Cardiac muscle cell (in vitro differentiated cells and primary cell): ENCODE data around the gene DAB1. TPM values are rescaled to one million over a fixed set of nuclear protein-coding genes. Genes with fewer than 3 reads are reported as not detected.
A peak's percentile ranks its signal among the peaks of the same experiment; 100 is the strongest.

Experiments used
- DNase-seq, 2 donors: peaks; one replicate each; pipeline versions ENCODE4 v3.0.0 to v3.0.0-alpha.2; 2010 to 2017; ENCODE audit warnings: low read depth in 1 of 2, low spot score in 1 of 2
- H3K27ac ChIP-seq: fragments of 200-600 bp; sonication (generic); 2 replicates; pipeline ENCODE4 v1.5.1; 2016
- H3K27me3 ChIP-seq: fragments of 200-600 bp; sonication (generic); 2 replicates; pipeline ENCODE4 v1.6.0; 2016; ENCODE audit warnings: control low read depth
- H3K36me3 ChIP-seq: fragments of 200-600 bp; sonication (generic); 2 replicates; pipeline ENCODE4 v1.5.1; 2016; ENCODE audit warnings: control low read depth
- H3K4me1 ChIP-seq: fragments of 200-600 bp; sonication (generic); 2 replicates; pipeline ENCODE4 v1.8.1; 2017; ENCODE audit warnings: low read depth, mild to moderate bottlenecking, mixed run types
- H3K4me3 ChIP-seq: fragments of 200-600 bp; sonication (generic); 2 replicates; pipeline ENCODE4 v1.5.1; 2016; ENCODE audit warnings: mild to moderate bottlenecking
- H3K9me3 ChIP-seq: fragments of 200-600 bp; sonication (generic); 2 replicates; pipeline ENCODE4 v1.5.1; 2017; ENCODE audit warnings: low read depth, mild to moderate bottlenecking, control low read depth
- CTCF ChIP-seq: IDR thresholded peaks from 2 replicates; pipeline ENCODE4 v1.5.1; 2012; ENCODE audit warnings: low read depth, mild to moderate bottlenecking, low read length
- polyA plus RNA-seq: library from polyadenylated mRNA; unstranded; fragments of >200 nt; fragmentation: Nextera tagmentation; extraction: Ambion mirVana; gene quantifications from 2 replicates; pipeline ENCODE4 v1.2.1, GENCODE V29; 2016
- total RNA-seq: library from RNA; depleted of rRNA; stranded (reverse); fragments of >200 nt; gene quantifications from 2 replicates; pipeline ENCODE4 v1.2.3, GENCODE V29; 2016

DAB1 gene
- total and polyA plus RNA-seq, 2 experiments from 2014 or later, result 24.1 to 26.6 TPM

DNA sequence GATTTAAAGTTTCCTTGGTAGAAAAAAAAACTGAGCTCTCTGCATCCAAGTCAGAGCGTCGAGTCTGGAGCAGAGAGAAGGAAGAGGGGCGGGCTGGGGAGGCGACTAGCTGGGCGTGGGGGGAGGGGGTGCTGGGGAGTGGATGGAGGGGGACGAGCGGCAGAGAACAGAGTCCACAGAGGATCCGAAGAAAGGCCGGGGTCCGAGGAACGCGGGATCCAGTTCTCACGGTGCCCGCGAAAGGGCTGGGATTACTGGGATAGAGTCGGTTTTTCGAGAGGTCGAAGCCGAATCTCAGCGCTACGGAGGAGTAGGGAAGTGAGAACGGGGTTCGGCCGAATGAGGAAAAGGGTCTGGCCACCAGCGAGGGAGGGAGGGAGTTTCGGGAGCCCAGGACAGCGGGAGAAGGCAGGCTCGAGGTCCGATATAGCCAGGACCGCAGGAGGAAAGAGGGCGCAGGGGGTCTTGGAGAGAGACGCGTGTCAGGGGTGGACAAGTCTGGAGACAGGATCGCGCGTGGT, 665 bp downstream of the DAB1 start:
- Histone ChIP-seq H3K4me1 (no peaks in the 10 kb centered on the region), H3K36me3 (no peaks in the 10 kb centered on the region), H3K4me3 (peak overlapping the region; percentile 68), H3K9me3 (no peaks in the 10 kb centered on the region), H3K27ac (peak overlapping the region; percentile 59), H3K27me3 (no peaks in the 10 kb centered on the region)
- peak; percentile 5 to 59 for DNase-seq
- no peak for TF ChIP-seq CTCF

DNA sequence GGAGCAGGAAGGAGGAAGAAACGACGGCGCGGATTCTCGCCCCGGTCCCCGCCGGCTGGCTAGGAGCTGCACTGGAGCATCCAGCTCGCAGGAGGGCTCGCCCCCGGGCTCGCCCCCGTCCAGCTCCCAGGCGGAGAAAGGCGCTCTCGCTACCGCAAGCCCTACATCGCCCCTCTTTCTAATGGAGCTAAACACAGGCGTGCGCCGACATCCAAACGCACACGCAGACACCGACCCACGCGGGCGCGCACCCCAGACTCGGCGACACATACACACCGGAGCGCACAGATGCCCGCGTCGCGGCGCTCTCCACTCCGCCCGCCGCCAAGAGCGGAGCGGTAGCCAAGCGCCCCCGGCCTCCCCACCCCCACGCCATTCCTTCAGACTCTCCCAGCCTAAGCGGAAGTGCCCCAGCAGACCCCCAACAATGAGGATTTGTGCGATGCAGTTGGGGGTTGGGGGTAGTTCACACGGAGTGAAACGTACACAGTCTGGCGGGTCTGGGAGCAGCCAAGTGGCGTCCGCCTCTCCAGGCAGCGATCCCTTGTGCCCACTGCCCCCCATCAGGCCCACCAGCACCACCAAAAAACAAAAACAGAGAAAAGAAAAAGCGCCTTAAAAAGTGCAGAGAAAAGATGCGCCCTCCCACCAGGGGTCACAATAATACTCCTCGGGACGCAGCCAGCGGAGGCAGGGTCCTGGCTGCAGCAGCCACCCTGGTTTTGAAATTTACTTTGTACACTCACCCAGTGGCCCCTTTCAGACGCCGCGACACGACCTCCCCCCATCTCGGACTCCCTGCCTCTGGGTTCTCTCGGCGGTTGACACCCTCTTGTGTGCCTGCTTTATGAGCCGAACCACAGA, 1.4 kb downstream of the DAB1 start:
- peak overlapping the region; percentile 59 for H3K27ac ChIP-seq
- peak; percentile 23 for TF ChIP-seq CTCF
- no peaks in the 10 kb centered on the region for H3K36me3 ChIP-seq
- DNase-seq, result peak; percentile 26 to 77
- no peaks in the 10 kb centered on the region for H3K27me3 ChIP-seq
- peak overlapping the region; percentile 68 for H3K4me3 ChIP-seq
- no peaks in the 10 kb centered on the region for H3K4me1 ChIP-seq
- H3K9me3 ChIP-seq, result no peaks in the 10 kb centered on the region

DNA sequence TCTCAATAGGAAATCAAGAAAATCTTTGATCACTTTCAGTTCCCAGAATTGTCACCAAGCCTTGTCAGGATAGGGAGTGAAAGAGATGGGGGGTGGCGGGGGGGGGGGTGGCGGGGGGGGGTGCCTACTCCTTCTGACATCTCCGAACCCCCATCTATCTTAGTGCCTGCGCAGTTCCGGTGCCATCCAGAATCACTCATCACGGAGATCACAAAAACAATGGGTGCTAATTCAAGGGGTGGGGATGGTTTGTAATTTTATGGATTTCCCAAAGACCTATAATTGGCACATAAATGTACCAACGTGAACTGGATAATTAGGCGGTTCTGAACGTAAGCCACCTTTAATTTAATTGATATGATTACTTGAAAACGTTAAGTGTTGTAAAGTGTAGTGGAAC, 2.1 kb downstream of the DAB1 start:
- no peaks in the 10 kb centered on the region for H3K4me1 ChIP-seq
- H3K27me3 ChIP-seq, result no peaks in the 10 kb centered on the region
- DNase-seq, result no peak
- H3K36me3 ChIP-seq, result no peaks in the 10 kb centered on the region
- H3K9me3 ChIP-seq, result no peaks in the 10 kb centered on the region
- peak overlapping the region; percentile 53 for H3K27ac ChIP-seq
- peak overlapping the region; percentile 68 for H3K4me3 ChIP-seq
- no peak for TF ChIP-seq CTCF

DNA sequence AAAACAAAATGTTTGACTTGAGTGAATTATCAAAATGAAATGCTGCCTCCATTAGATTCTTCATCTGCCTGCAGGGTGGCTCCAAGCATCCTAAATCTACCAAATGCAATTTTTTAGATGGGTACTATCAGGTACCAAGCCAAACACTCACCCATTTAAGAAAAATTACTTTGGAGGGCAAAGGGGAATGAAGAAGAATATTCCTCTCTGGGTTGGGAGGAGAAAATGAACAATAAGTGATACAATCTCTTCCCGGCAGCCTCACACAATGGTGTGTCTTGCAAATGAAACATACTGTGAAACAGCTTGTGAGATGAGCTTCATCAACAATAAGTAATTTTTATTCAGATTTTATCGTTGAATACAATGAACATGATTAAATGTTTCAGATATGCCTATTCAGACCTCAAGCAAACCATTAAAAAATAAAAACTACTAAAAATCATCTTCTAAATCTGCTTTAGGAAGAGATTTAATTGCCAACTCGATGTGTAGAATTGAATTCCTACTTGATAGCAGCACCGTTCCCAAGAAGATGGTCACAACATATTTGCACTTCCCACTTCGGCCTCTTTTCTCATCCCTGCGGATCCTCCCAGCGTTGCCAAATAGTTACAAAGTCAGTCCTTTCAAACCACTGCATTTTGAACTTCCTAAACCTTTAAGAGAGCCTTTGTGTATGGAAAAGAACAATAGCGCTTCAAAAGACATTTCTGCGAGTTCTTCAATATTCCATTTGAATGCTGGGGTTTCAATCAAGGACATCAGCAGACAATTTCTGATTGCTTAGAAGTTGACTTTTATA, 2.7 kb downstream of the DAB1 start:
- Histone ChIP-seq H3K4me3 (peak overlapping the region; percentile 68), H3K9me3 (no peaks in the 10 kb centered on the region), H3K27me3 (no peaks in the 10 kb centered on the region), H3K36me3 (no peaks in the 10 kb centered on the region), H3K27ac (no peak overlapping the region), H3K4me1 (no peaks in the 10 kb centered on the region)
- DNase-seq, result peak in 1 of 2 donors; percentile 6
- TF ChIP-seq CTCF, result no peak

GRCh38 chr1:57418971-57419370, 4.9 kb downstream of the DAB1 start:
- H3K36me3 ChIP-seq, result no peaks in the 10 kb centered on the region
- DNase-seq, result no peak
- no peak overlapping the region for H3K4me3 ChIP-seq
- no peaks in the 10 kb centered on the region for H3K9me3 ChIP-seq
- no peaks in the 10 kb centered on the region for H3K27me3 ChIP-seq
- no peak overlapping the region for H3K27ac ChIP-seq
- no peak for TF ChIP-seq CTCF
- no peaks in the 10 kb centered on the region for H3K4me1 ChIP-seq
